Measurements from ENCODE around the gene COA7.

Gene COA7

DNA sequence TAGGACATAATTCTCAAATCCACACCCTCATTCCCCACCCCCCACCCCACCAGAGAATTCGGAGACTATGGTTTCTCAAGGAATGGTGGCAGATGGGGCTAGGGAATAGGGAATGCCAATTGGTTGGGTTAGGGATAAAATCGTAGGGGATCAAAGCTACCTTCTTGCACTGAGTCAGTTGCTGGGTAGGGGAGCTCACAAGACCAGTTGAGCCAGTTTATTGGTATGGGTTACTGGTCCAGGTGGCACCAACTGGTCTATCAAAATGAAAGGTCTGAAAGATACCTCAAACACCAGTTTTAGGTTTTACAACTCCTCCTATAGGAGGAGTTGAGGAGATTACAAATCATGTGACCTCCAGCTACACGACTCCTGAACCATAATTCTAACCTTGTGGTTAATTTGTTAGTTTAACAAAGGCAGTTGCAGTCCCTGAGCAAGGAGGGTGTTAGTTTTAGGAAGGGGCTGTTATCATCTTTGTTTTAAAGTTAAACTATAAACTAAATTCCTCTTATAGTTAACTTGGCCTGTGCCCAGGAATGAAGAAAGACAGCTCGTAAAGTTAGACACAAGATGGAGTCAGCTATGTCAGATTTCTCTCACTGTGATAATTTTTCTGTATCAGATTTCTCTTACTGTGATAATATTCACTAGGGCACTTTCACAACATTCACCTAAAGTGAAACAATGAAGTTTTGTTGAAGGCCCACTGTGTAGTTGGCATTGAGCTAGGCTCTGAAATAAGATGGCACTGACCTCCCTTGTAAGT, 62.6 kb downstream of the COA7 start:
- no peak for DNase-seq (ENCODE audit: low spot score)
